DND-41 (cell line): ENCODE measurements around the gene PPP1R14B.

Source experiments
- EZH2 ChIP-seq: IDR thresholded peaks from 3 replicates; pipeline ENCODE4 v1.6.1; 2012; ENCODE audit warnings: borderline replicate concordance, low read depth, mild to moderate bottlenecking, moderate library complexity, low read length, inconsistent platforms; ENCODE audit not compliant: severe bottlenecking
- TF ChIP-seq, protein P1 (sequence below): IDR thresholded peaks from 2 replicates; pipeline ENCODE4 v1.5.1; 2012; ENCODE audit warnings: borderline replicate concordance, low read length, moderate library complexity, mild to moderate bottlenecking; ENCODE audit not compliant: poor library complexity, severe bottlenecking; ENCODE audit errors: extremely low read depth

DNA sequence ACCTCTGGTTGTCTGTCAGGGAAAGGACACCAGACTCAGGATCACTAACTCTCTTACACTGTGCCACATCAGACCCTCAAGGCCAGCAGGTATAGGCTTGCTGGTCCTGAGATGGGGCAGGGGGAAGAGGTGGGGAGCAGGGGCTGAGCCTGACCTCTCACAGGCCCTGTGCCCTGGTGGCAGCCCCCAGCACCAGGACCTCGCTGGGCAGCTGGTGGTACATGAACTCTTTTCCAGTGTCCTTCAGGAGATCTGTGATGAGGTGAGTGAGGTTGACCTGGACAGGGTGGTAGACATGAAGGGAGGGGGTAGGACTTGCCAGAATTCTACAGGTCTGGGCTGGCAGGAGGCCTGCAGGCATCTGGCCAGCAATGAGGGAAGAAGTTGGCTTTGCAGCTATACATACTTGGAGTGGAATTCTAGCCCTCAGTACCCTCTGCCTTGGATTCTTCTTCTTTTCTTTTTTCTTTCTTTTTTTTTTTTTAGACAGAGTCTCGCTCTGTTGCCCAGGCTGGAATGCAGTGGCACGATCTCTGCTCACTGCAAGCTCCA, 19.3 kb downstream of the PPP1R14B start:
- TF ChIP-seq EZH2, result no peak
- TF ChIP-seq, protein P1, sequence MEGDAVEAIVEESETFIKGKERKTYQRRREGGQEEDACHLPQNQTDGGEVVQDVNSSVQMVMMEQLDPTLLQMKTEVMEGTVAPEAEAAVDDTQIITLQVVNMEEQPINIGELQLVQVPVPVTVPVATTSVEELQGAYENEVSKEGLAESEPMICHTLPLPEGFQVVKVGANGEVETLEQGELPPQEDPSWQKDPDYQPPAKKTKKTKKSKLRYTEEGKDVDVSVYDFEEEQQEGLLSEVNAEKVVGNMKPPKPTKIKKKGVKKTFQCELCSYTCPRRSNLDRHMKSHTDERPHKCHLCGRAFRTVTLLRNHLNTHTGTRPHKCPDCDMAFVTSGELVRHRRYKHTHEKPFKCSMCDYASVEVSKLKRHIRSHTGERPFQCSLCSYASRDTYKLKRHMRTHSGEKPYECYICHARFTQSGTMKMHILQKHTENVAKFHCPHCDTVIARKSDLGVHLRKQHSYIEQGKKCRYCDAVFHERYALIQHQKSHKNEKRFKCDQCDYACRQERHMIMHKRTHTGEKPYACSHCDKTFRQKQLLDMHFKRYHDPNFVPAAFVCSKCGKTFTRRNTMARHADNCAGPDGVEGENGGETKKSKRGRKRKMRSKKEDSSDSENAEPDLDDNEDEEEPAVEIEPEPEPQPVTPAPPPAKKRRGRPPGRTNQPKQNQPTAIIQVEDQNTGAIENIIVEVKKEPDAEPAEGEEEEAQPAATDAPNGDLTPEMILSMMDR, result no peak
